ENCODE measurements around the gene DOCK1. TPM values are rescaled to one million over a fixed set of nuclear protein-coding genes. Genes with fewer than 3 reads are reported as not detected.
"Not testable (repeated sequence)": the region's sequence is repeated elsewhere in the genome, so short reads cannot be mapped to it uniquely, and the experiment has no call there.

DOCK1 gene
- total RNA-seq, 6 experiments from 2014 or later, result 50.6 to 59.9 (median 54.7) TPM

- TF ChIP-seq CTCF (IDR thresholded peaks at IDR 0.05), result no peak
- Mint-ChIP-seq H3K4me3 (no peak overlapping the region), H3K36me3 (ENCODE audit: low read depth) (no peaks in the 10 kb centered on the region), H3K9me3 (no peaks in the 10 kb centered on the region), H3K27ac (no peak overlapping the region), H3K4me1 (ENCODE audit: low read depth) (peaks cover 8% of the 10 kb centered on the region), H3K27me3 (ENCODE audit: insufficient read depth) (peaks cover 27% of the 10 kb centered on the region)
- DNase-seq, result no peak
Measured at GRCh38 chr10:126872768-126873167, 32.5 kb upstream of the DOCK1 start.

GRCh38 chr10:126876456-126876855, 28.8 kb upstream of the DOCK1 start:
- no peak overlapping the region for H3K4me3 Mint-ChIP-seq
- no peaks in the 10 kb centered on the region for H3K9me3 Mint-ChIP-seq
- H3K27ac Mint-ChIP-seq, result no peak overlapping the region
- peaks cover 23% of the 10 kb centered on the region for H3K27me3 Mint-ChIP-seq (ENCODE audit: insufficient read depth)
- H3K36me3 Mint-ChIP-seq (ENCODE audit: low read depth), result no peaks in the 10 kb centered on the region
- no peak for DNase-seq
- no peak for TF ChIP-seq CTCF (IDR thresholded peaks at IDR 0.05)
- H3K4me1 Mint-ChIP-seq (ENCODE audit: low read depth), result peaks cover 12% of the 10 kb centered on the region

GRCh38 chr10:126877390-126877789, 27.8 kb upstream of the DOCK1 start:
- Mint-ChIP-seq H3K27ac (no peak overlapping the region), H3K36me3 (ENCODE audit: low read depth) (no peaks in the 10 kb centered on the region), H3K9me3 (0 out of 2 replicates have a peak, but pooled peaks cover 3% of the 10 kb centered on the region), H3K4me1 (ENCODE audit: low read depth) (peaks cover 12% of the 10 kb centered on the region), H3K4me3 (no peak overlapping the region), H3K27me3 (ENCODE audit: insufficient read depth) (peaks cover 24% of the 10 kb centered on the region)
- DNase-seq, result no peak
- no peak for TF ChIP-seq CTCF (IDR thresholded peaks at IDR 0.05)

- H3K27me3 Mint-ChIP-seq (ENCODE audit: insufficient read depth), result peaks cover 22% of the 10 kb centered on the region
- TF ChIP-seq CTCF (IDR thresholded peaks at IDR 0.05), result no peak
- no peak overlapping the region for H3K27ac Mint-ChIP-seq
Measured at GRCh38 chr10:126878594-126878993, 26.6 kb upstream of the DOCK1 start.

GRCh38 chr10:126880926-126881325, 24.3 kb upstream of the DOCK1 start:
- H3K27me3 Mint-ChIP-seq (ENCODE audit: insufficient read depth), result peaks cover 13% of the 10 kb centered on the region
- no peak overlapping the region for H3K27ac Mint-ChIP-seq
- no peak for DNase-seq
- no peaks in the 10 kb centered on the region for H3K36me3 Mint-ChIP-seq (ENCODE audit: low read depth)
- 0 out of 2 replicates have a peak, but pooled peaks cover 3% of the 10 kb centered on the region for H3K9me3 Mint-ChIP-seq
- no peak for TF ChIP-seq CTCF (IDR thresholded peaks at IDR 0.05)
- H3K4me1 Mint-ChIP-seq (ENCODE audit: low read depth), result peaks cover 12% of the 10 kb centered on the region
- H3K4me3 Mint-ChIP-seq, result no peak overlapping the region

More at GRCh38 chr10:126878594-126878993, 26.6 kb upstream of the DOCK1 start:
- H3K9me3 Mint-ChIP-seq, result 0 out of 2 replicates have a peak, but pooled peaks cover 3% of the 10 kb centered on the region
- peaks cover 12% of the 10 kb centered on the region for H3K4me1 Mint-ChIP-seq (ENCODE audit: low read depth)
- DNase-seq, result no peak
- H3K36me3 Mint-ChIP-seq (ENCODE audit: low read depth), result no peaks in the 10 kb centered on the region
- no peak overlapping the region for H3K4me3 Mint-ChIP-seq

GRCh38 chr10:126882055-126882454, 23.2 kb upstream of the DOCK1 start:
- H3K27ac Mint-ChIP-seq; H3K27me3 Mint-ChIP-seq (ENCODE audit: insufficient read depth); H3K9me3 Mint-ChIP-seq; H3K36me3 Mint-ChIP-seq (ENCODE audit: low read depth); H3K4me3 Mint-ChIP-seq; DNase-seq: not testable (repeated sequence)
- H3K4me1 Mint-ChIP-seq (ENCODE audit: low read depth), result peaks cover 12% of the 10 kb centered on the region

GRCh38 chr10:126888436-126888835, 16.8 kb upstream of the DOCK1 start:
- not testable (repeated sequence) for H3K27me3 Mint-ChIP-seq (ENCODE audit: insufficient read depth); H3K4me3 Mint-ChIP-seq; H3K4me1 Mint-ChIP-seq (ENCODE audit: low read depth); H3K9me3 Mint-ChIP-seq; DNase-seq; H3K36me3 Mint-ChIP-seq (ENCODE audit: low read depth); H3K27ac Mint-ChIP-seq

All from HFFc6 (cell line).